Inflammatory macrophage treated with lipopolysaccharide for 1 hour (primary cell): ENCODE measurements around the gene TMEM63C.
A peak's percentile ranks its signal among the peaks of the same experiment; 100 is the strongest.
"Not testable (repeated sequence)": the region's sequence is repeated elsewhere in the genome, so short reads cannot be mapped to it uniquely, and the experiment has no call there.

Experiments used
- DNase-seq, 2 donors: peaks; one replicate each; pipeline ENCODE4 v3.0.0-alpha.2; 2020 to 2022

Gene TMEM63C

DNA sequence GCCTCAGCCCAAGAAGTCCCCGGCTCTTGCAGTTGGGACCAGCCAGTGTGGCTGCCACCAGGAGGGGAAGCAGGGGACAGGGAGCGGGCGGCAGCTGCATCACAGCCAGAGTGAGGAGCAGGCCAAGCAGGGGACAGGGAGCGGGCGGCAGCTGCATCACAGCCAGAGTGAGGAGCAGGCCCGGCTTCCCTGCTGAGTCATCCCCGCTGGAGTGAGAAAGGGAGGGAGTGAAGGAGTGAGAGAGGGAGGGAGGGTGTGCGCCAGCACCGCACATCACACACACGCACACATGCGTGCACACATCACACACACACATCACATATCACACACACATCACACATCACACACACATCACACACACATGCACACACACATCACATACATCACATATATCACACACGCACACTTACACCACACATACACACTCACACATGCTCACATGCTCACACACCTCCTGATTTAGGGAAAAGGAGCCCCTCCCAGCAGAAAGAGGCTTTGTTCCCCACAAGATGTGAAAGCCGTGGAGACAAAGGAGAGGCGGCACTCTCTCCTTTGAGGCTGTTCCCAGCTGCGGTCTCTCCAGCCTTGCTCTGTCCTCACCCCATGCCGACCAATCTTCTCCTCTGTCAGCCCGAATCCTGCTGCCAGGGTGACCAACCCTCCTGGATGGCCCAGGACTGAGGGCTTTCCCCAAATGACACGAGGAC lies 23.3 kb upstream of the TMEM63C start:
- no peak for DNase-seq

DNA sequence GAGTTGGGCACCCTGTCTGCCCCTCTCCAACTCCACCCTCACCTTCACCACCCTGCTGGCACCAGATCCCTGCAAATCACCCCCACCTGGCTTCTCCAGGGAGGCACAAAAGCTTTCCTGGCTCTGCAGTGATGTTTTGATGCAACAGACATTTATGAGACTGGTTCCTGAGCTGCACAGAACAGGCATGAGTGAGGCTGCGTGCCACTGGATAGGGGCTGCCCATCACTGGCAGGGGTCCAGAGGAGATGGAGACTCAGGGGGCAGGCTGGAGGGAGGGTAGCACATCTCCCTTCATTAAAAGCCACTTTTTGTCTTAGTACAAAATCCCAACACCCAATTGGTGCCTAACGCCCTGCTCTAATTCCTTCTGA lies 22.7 kb upstream of the TMEM63C start:
- DNase-seq = no peak

DNA sequence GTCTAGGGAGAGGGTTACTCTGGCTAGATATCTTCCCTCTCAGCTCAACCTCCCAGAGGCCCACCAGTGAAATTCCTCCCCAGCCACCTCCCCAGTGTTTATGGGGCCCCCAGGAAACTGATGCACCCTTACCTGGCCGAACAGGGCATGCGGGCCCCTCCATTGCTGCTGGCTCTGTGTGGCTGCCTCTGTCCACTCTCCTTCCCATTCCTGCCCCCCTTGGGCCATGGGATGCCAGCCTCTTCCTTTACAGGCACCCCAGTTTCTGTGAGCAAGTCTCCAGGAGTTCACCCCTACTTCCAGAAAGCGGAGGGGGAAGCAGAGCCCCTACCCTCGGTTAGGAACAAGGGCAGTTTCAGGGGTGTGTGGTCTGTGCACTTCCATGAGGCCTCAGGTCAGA lies 20.6 kb upstream of the TMEM63C start:
- no peak for DNase-seq

DNA sequence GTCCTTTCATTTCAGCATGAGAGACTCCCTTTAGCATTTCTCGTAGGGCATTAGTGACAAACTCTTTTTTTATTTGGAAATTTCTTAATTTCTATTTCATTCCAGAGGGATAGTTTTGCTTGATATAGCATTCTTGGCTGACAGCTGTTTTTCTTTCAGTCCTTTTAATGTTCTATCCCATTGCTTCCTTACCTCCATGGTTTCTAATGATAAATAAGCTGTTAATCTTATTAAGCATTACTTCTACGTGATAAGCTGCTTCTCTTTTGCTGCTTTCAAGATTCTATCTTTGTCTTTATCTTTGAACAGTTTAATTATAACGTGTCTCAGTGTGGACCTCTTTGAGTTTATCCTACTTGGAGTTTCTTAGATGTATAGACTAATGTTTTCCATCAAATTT lies 11.6 kb upstream of the TMEM63C start:
- no peak for DNase-seq

- DNase-seq = no peak
Observed at GRCh38 chr14:77172916-77173315, 8.7 kb upstream of the TMEM63C start.

GRCh38 chr14:77173911-77174617 lies 7.5 kb upstream of the TMEM63C start:
- not testable (repeated sequence) for DNase-seq

DNA sequence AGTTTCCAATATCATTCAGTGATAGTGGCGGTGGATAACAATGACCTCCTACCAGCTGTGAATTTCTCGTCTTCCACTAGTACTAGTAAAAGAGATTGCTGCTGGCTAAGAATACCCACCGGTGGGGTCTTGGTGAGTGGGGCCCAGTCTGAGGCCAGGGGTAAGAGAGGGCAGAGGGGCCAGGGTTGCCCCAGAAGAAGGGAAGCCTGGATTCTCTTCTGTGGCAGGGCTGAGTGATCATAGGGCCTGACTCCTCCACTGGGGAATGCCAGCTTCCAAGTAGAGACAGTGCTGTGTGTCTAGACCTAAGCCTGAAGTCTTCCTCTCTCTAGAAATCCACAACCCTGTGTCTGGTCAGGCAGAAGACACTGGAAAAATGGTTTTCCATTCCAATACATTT lies 5.8 kb upstream of the TMEM63C start:
- DNase-seq = no peak

DNA sequence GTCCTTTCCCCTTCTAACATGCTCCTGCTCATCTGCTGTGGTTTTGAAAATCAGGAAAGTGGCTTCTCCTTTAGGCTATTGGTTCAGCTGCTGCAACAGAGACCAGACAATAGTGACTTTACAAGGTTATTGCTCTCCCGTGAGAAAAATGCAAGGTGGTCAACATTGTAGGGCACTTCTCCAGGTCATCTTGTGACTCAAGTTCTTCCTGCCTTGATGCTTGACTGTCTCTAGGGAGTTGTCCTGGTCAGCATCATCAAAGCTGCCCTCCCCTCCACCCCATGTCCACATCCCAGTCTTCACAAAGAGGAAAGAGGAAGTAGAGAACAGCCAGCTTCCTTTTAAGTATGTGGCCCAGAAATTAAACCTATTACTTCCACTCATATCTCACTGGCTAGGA lies 3.9 kb upstream of the TMEM63C start:
- DNase-seq = peak in 1 of 2 donors; percentile 23

GRCh38 chr14:77178656-77179055 lies 2.9 kb upstream of the TMEM63C start:
- DNase-seq = no peak

GRCh38 chr14:77180726-77181602 lies 634 bp upstream of the TMEM63C start:
- DNase-seq = no peak

DNA sequence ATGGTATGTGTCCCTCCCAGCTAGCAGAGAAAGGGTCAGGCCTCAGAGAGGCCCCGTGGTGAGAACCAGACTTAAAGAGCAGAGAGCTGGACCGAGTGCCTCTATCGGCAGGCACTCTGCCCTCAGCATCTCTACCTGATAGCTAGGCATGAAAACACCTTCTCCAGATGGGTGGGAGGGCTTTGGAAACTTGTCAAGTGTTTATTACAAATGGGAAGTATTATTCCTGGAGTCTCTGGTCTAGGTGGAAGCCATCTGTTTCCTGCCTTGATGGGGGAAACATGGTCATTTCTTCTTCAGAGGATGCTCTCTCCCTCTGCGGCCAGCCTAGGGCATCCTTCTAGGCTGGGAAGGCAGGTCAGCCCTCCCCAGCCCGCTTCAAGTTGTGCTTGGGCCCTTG lies 2.3 kb downstream of the TMEM63C start:
- no peak for DNase-seq

GRCh38 chr14:77184396-77185092 lies 2.9 kb downstream of the TMEM63C start:
- DNase-seq = peak in 1 of 2 donors; percentile 15

GRCh38 chr14:77185093-77185465 lies 3.5 kb downstream of the TMEM63C start:
- DNase-seq = no peak

- no peak for DNase-seq
Observed at GRCh38 chr14:77186911-77187648, 5.5 kb downstream of the TMEM63C start.

GRCh38 chr14:77187649-77188012 lies 6.0 kb downstream of the TMEM63C start:
- no peak for DNase-seq

DNA sequence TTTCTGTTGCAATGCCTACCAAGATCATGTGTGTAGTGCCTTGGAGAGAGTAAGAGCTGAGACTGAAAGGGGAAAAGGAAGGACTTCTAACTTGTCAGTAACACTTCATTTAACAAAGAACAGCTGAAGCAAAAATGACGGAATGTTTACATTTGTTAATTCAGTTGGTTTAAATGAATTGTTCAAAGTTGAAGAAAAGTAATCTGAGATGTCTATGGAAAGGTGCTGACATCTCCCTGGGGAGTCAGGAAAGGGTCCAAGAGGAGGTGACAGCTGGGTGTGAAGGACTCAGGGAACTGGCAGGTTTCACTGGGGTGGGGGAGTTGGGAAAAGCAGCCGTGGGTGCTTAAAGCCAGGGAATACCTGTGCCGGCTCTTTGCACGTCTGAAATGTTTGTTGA lies 7.9 kb downstream of the TMEM63C start:
- DNase-seq = no peak

DNA sequence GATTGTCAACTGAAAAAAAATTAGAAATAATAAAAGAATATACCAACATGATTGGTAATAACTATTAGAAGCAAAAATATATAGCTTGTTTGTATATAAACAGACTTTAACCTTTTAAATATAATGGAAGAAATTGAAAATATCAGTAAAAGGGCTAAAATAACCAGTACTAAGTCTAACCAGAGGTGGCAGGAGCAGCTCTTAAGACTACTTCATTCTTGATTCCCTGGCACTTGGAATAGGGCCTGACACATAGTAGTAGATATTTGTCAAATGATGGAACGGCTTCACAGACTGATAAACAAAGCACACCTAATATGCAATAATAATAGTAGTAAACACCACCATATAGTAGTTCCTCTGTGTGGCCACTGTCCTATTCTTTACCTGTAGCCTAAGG lies 9.4 kb downstream of the TMEM63C start:
- DNase-seq = no peak

DNA sequence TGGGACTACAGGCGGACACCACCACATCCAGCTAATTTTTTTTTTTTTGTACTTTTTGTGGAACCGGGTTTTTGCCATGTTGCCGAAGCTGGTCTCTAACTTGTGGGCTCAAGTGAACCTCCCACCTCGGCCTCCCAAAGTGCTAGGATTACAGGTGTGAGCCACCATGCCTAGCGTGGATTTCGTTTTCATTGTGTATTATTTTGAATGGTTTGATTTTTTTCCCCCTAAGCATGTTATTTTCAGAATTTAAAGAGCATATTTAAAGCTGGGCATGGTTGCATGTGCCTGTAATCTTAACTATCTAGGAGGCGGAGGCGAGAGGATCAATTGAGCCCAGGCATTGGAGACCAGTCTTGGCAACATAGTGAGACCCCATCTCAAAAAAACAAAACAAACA lies 13.1 kb downstream of the TMEM63C start:
- DNase-seq = no peak

GRCh38 chr14:77195766-77196165 lies 14.2 kb downstream of the TMEM63C start:
- DNase-seq = no peak

DNA sequence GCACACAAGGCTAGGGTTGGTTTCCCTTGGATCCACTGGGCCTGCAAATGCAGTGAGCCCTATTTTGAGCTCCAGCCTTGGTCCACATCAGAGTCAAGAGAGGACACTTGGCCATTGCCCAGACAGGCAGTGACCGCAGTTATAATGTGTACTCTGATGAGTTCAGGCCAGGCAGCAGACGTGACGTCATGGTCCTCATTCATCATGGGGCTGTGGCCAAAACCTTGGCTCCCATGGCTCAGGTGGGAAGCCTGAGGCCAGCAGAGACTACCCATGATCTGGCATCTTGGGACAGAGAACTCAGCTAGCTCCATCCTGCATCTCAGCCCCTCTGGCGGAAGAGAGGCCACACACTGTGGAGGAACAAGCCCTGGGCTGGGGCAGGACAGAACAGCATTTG lies 16.4 kb downstream of the TMEM63C start:
- DNase-seq = no peak

DNA sequence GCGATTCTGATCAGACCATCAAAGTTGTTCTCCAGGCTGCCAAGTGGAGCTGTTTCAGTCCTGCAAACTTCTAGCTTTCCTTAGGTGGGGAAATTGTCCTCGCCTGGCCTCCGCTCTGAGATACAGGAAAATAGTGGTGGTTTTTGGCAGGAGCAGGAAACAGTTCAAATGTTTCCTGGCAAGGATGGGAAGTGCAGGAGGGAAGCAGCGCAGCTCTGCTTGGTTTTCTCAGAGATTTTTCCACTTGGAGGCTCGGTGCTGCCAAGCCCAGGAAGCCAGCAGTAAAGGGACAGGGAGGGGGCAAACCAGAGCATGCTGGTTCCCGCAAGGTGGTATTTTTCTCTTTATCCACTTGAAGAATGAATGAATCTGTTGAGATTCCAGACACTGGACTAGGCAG lies 17.0 kb downstream of the TMEM63C start:
- DNase-seq = no peak

DNA sequence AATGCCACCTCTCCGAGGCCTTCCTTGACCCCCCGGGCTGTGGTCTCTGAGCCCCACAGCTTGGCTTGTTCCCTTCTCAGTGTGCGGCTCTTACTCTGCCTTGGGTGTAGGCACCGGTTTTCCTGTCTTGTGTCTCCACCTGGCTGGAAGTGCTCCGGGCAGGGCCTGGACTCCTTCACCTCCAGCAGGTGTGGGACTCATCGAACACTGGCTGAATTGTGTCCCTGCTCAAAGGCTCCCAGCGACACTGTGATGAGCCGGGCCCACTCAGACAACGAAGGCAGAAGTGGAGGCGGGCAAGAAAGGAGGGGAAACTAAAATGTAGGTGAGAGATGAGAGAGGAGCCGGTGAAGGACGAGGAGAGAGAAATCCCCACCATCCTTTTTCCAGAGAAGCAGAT lies 18.0 kb downstream of the TMEM63C start:
- no peak for DNase-seq
